Right lobe of liver (tissue), 4 donors: ENCODE results near the gene MAP3K2.

Source experiments
- POLR2A ChIP-seq: fragments of 450-650 bp; IDR thresholded peaks from one replicate; pipeline ENCODE4 v1.6.1; 2017; ENCODE audit warnings: antibody characterized with exemption, mild to moderate bottlenecking
- TF ChIP-seq, protein P1 (sequence below), 4 donors: fragments of 200-600 bp in 3 of 4; fragments of 450-650 bp in 1 of 4; IDR thresholded peaks; one replicate each; pipeline versions ENCODE4 v1.5.1 to v1.8.0; 2016 to 2022; ENCODE audit warnings: antibody characterized with exemption in 4 of 4, mild to moderate bottlenecking in 2 of 4
- donor health status: DM: no; HTN: no; CAD: no.
- donor health status: DM: no; HTN: no; CAD: no.
- donor health status: DM: no; HTN: yes; CAD: no.

DNA sequence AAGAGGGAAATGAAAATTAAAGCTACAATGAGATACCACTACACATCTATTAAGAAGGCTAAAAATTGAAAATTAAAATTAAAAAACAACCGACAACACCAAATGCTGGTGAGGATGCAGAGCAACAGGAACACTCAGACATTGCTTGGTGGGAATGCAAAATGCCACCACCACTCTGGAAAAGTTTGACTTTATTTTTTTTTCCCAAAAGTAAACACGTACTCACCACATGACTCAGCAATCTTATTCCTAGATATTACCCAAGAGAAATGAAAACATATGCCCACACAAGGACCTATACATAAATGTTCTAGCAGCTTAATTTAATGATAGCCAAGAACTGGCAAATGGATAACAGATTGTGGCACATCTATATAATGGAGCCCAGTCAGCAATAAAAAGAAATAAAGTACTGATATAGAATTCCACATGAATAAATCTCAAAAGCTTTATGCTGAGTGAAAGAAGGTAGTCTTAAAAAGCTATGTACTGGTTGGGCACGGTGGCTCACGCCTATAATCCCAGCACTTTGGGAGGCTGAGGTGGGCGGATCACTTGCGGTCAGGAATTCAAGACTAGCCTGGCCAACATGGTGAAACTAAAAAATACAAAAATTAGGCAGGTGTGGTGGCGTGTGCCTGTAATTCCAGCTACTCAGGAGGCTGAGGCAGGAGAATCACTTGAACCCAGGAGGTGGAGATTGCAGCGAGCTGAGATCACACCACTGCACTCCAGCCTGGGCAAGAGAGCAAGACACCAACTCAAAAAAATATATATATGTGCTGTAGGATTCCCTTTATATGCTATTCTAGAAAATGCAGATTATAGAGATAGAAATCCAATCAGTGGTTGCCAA is 26.2 kb upstream of the MAP3K2 start:
- TF ChIP-seq, protein P1, sequence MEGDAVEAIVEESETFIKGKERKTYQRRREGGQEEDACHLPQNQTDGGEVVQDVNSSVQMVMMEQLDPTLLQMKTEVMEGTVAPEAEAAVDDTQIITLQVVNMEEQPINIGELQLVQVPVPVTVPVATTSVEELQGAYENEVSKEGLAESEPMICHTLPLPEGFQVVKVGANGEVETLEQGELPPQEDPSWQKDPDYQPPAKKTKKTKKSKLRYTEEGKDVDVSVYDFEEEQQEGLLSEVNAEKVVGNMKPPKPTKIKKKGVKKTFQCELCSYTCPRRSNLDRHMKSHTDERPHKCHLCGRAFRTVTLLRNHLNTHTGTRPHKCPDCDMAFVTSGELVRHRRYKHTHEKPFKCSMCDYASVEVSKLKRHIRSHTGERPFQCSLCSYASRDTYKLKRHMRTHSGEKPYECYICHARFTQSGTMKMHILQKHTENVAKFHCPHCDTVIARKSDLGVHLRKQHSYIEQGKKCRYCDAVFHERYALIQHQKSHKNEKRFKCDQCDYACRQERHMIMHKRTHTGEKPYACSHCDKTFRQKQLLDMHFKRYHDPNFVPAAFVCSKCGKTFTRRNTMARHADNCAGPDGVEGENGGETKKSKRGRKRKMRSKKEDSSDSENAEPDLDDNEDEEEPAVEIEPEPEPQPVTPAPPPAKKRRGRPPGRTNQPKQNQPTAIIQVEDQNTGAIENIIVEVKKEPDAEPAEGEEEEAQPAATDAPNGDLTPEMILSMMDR (IDR thresholded peaks at IDR 0.05) = no peak
- TF ChIP-seq POLR2A = no peak
